Astrocyte (in vitro differentiated cells and primary cell): Measurements from ENCODE around the gene ACAT2.

Experiments
- EZH2 ChIP-seq: IDR thresholded peaks from 2 replicates; pipeline ENCODE4 v1.6.1; 2012; ENCODE audit warnings: mild to moderate bottlenecking, low read length, inconsistent platforms; ENCODE audit not compliant: insufficient read depth
- TF ChIP-seq, protein P1 (sequence below): IDR thresholded peaks from 2 replicates; pipeline ENCODE4 v1.5.1; 2011; ENCODE audit warnings: low read depth, mild to moderate bottlenecking, inconsistent platforms, low read length, moderate library complexity; ENCODE audit not compliant: insufficient read depth

DNA sequence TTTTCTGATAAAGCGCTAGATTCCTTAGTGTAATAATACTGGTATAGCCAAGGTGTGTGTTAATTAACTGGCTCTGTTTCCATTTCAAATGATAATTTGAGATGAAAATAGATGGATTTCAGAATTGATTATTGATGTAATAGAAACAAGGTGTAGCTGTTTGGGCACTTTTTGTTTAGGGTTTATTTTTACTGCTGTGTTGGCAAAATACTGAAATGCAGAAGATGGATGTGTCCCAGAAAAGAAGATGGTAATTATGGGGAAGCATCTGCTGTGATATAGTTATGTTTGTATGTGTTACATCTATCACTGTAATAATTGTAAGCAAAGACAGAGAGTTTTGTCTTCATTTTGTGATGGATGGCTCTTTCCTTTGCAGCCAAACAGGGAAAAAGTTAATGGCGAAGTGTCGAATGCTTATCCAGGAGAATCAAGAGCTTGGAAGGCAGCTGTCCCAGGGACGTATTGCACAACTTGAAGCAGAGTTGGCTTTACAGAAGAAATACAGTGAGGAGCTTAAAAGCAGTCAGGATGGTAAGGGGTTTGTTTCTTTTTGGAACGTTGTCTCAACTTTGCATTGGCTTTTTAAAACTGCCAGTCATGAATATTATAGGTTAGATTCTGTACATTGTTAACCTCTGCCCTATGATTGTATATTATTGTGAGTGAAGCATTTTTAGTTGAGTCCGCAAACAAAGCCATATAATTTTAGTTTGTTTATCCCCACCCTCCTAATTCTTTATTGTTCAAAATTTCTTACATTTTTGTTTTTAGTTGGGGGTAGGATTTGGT, 8.6 kb upstream of the ACAT2 start:
- TF ChIP-seq, protein P1, sequence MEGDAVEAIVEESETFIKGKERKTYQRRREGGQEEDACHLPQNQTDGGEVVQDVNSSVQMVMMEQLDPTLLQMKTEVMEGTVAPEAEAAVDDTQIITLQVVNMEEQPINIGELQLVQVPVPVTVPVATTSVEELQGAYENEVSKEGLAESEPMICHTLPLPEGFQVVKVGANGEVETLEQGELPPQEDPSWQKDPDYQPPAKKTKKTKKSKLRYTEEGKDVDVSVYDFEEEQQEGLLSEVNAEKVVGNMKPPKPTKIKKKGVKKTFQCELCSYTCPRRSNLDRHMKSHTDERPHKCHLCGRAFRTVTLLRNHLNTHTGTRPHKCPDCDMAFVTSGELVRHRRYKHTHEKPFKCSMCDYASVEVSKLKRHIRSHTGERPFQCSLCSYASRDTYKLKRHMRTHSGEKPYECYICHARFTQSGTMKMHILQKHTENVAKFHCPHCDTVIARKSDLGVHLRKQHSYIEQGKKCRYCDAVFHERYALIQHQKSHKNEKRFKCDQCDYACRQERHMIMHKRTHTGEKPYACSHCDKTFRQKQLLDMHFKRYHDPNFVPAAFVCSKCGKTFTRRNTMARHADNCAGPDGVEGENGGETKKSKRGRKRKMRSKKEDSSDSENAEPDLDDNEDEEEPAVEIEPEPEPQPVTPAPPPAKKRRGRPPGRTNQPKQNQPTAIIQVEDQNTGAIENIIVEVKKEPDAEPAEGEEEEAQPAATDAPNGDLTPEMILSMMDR = no peak
- no peak for TF ChIP-seq EZH2
